ENCODE measurements around the gene CARNS1. TPM values are rescaled to one million over a fixed set of nuclear protein-coding genes. Genes with fewer than 3 reads are reported as not detected.

Gene CARNS1
- total and polyA plus RNA-seq, 2 of the 8 experiments (the other 6 are each of a cell fraction or from before 2014, with no cell fraction given) = 0.82 to 1.1 TPM

DNA sequence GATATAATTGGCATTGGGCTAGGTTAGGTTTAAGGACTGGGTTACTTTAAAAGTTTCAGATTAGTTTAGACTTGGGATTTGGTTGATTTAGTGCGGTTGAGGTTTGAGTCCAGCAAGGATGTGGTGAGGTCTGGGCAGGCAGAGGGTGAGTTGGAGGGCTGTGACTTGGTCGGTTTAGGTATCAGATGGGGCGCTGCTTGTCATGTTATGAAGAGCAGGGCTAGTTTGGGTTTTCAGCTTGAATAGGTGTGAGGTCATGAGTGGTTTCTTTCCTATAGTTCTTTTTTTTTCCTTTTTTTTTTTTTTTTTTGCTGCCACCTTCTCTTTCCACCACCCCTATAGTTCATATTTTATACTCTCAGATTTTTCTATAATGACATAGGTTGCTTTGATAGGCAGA is 46.9 kb upstream of the CARNS1 start:
- Histone ChIP-seq H3K56ac (replicated peaks; ENCODE audit: insufficient read length, low read depth, low read length) (no peak overlapping the region), H3K4me2 (ENCODE audit: insufficient read depth in 1 of 2, low read depth in 2 of 2, low read length in 2 of 2) (no peak overlapping the region), H3K4me1 (replicated peaks in 1 of 4; ENCODE audit: control insufficient read depth in 3 of 4, insufficient read depth in 4 of 4, low read length in 3 of 4) (peaks cover 0 to 26% (median 20%) of the 10 kb centered on the region in 4 experiments; a peak in 6 of 7 replicates), H3K27me3 (replicated peaks in 1 of 4; ENCODE audit: control insufficient read depth in 3 of 4, extremely low read depth in 1 of 4, insufficient read depth in 3 of 4, low read length in 3 of 4) (peaks cover 0 to 33% (median 26%) of the 10 kb centered on the region in 4 experiments; a peak in 6 of 7 replicates), H3K79me1 (ENCODE audit: low read depth, low read length) (no peaks in the 10 kb centered on the region), H3K36me3 (ENCODE audit: control insufficient read depth in 2 of 4, insufficient read depth in 4 of 4, low read length in 3 of 4) (no peaks in the 10 kb centered on the region), H3K79me2 (ENCODE audit: control insufficient read depth in 1 of 2, insufficient read depth in 2 of 2, low read length in 2 of 2) (no peaks in the 10 kb centered on the region), H2AK5ac (ENCODE audit: low read depth, low read length) (no peak overlapping the region), H2BK12ac (ENCODE audit: low read depth, low read length) (0 out of 2 replicates have a peak overlapping the region, but pooled peaks have one; percentile 2), H2BK15ac (ENCODE audit: low read length) (no peak overlapping the region), H3K27ac (ENCODE audit: low read depth, low read length) (no peak overlapping the region), H3K9me3 (ENCODE audit: insufficient read depth in 2 of 2, low read depth in 1 of 2, low read length in 1 of 2) (no peaks in the 10 kb centered on the region), H4K8ac (ENCODE audit: extremely low read depth, insufficient read depth, low read length) (no peak overlapping the region), H3K9ac (replicated peaks in 1 of 4; ENCODE audit: extremely low read depth in 1 of 4, low read depth in 3 of 4, low read length in 3 of 4) (no peak overlapping the region), H3K14ac (ENCODE audit: insufficient read length) (no peak overlapping the region), H3K23ac (ENCODE audit: insufficient read length) (no peak overlapping the region), H2BK20ac (ENCODE audit: low read length) (no peak overlapping the region), H3K18ac (ENCODE audit: extremely low read depth, low read length) (no peak overlapping the region), H3K4me3 (ENCODE audit: extremely low read depth in 1 of 4, insufficient read depth in 2 of 4, low read depth in 3 of 4, low read length in 4 of 4) (no peak overlapping the region), H4K20me1 (replicated peaks in 1 of 2; ENCODE audit: control insufficient read depth in 1 of 2, insufficient read depth in 2 of 2, low read length in 2 of 2) (peaks cover 0 to 3% of the 10 kb centered on the region in 2 experiments), H2BK120ac (replicated peaks; ENCODE audit: low read depth, low read length) (no peak overlapping the region), H2BK5ac (ENCODE audit: low read depth, low read length) (no peak overlapping the region), H4K91ac (replicated peaks; ENCODE audit: insufficient read length, low read length) (no peak overlapping the region), H3K23me2 (ENCODE audit: low read depth, low read length) (peaks cover 9% of the 10 kb centered on the region; the same call in 1 of the 2 replicates), H4K5ac (ENCODE audit: insufficient read length, low read depth, low read length) (no peak overlapping the region), H2AFZ (ENCODE audit: low read length) (no peak overlapping the region), H3K4ac (replicated peaks; ENCODE audit: insufficient read length, low read depth, low read length) (no peak overlapping the region)
- WGBS, 2 experiments (ENCODE audit: extremely low coverage in 1 of 2, insufficient coverage in 1 of 2, insufficient read length in 1 of 2, insufficient replicate concordance in 2 of 2, low coverage in 1 of 2, low lambda C conversion rate in 2 of 2, missing lambda C conversion rate in 1 of 2) = 84% methylated on average over 3 of the region's 3 CpGs; no CpG with 5 or more reads in 1 of the 2 experiments
- FAIRE-seq (no peak), DNase-seq (ENCODE audit: low read depth in 1 of 2, low spot score in 2 of 2) (no peak)
- CTCF ChIA-PET (ENCODE audit: partially characterized antibody) = interaction anchor here (2.7 to 34.8 kb wide), 4 partner anchors 10 to 20 kb away, joined by 10 to 1305 read pairs (median 112); partner anchors contain the start of genes POLD4 and RAD9A
- POLR2A ChIA-PET (ENCODE audit: partially characterized antibody) = interaction anchor here (1.0 to 1.4 kb wide), 2 partner anchors 9 to 28 kb away, joined by 3 to 4 read pairs; no protein-coding TSS in a partner anchor
- TF ChIP-seq ASH2L (IDR thresholded peaks at IDR 0.05; ENCODE audit: low read length) (no peak), EZH2 (IDR thresholded peaks at IDR 0.05; ENCODE audit: low read depth, low read length, severe bottlenecking) (no peak), HDAC6 (IDR thresholded peaks at IDR 0.05; ENCODE audit: low read depth, low read length) (no peak), NRF1 (IDR thresholded peaks at IDR 0.05; ENCODE audit: low read depth, low read length) (no peak), CBX5 (IDR thresholded peaks at IDR 0.05; ENCODE audit: low read depth, low read length) (no peak), CTBP2 (IDR thresholded peaks at IDR 0.05; ENCODE audit: borderline replicate concordance, insufficient read depth, insufficient read length, low read length) (no peak), SP2 (IDR thresholded peaks at IDR 0.05; ENCODE audit: low read length) (no peak), RAD21 (IDR thresholded peaks at IDR 0.05 in 1 of 2, conservative IDR thresholded peaks at IDR 0.05 in 1 of 2; ENCODE audit: low read depth in 2 of 2, low read length in 2 of 2) (no peak)
- TF ChIP-seq, protein P1, sequence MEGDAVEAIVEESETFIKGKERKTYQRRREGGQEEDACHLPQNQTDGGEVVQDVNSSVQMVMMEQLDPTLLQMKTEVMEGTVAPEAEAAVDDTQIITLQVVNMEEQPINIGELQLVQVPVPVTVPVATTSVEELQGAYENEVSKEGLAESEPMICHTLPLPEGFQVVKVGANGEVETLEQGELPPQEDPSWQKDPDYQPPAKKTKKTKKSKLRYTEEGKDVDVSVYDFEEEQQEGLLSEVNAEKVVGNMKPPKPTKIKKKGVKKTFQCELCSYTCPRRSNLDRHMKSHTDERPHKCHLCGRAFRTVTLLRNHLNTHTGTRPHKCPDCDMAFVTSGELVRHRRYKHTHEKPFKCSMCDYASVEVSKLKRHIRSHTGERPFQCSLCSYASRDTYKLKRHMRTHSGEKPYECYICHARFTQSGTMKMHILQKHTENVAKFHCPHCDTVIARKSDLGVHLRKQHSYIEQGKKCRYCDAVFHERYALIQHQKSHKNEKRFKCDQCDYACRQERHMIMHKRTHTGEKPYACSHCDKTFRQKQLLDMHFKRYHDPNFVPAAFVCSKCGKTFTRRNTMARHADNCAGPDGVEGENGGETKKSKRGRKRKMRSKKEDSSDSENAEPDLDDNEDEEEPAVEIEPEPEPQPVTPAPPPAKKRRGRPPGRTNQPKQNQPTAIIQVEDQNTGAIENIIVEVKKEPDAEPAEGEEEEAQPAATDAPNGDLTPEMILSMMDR (IDR thresholded peaks at IDR 0.05; ENCODE audit: control extremely low read depth in 1 of 3, insufficient read depth in 1 of 3, low read depth in 1 of 3, low read length in 3 of 3) = no peak
- TF ChIP-seq, protein P2, sequence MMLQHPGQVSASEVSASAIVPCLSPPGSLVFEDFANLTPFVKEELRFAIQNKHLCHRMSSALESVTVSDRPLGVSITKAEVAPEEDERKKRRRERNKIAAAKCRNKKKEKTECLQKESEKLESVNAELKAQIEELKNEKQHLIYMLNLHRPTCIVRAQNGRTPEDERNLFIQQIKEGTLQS (IDR thresholded peaks at IDR 0.05; ENCODE audit: insufficient read depth, low read depth, low read length) = no peak
